CD4-positive, alpha-beta T cell treated with Interleukin-10 for 1 hour (primary cell): Measurements from ENCODE around the gene ZDHHC22.
A peak's percentile ranks its signal among the peaks of the same experiment; 100 is the strongest.
"Not testable (repeated sequence)": the region's sequence is repeated elsewhere in the genome, so short reads cannot be mapped to it uniquely, and the experiment has no call there.

Experiments
- DNase-seq: peaks from one replicate; pipeline ENCODE4 v3.0.0-alpha.2; 2020

ZDHHC22 gene

GRCh38 chr14:77141214-77142004, at the start of gene ZDHHC22:
TSS of gene ZDHHC22 (minus strand) at chr14:77141791. CDS start at chr14:77139738, 2,053 bp downstream.
- no peak for DNase-seq

GRCh38 chr14:77190977-77191376, 49.4 kb upstream of the ZDHHC22 start:
- DNase-seq = no peak

DNA sequence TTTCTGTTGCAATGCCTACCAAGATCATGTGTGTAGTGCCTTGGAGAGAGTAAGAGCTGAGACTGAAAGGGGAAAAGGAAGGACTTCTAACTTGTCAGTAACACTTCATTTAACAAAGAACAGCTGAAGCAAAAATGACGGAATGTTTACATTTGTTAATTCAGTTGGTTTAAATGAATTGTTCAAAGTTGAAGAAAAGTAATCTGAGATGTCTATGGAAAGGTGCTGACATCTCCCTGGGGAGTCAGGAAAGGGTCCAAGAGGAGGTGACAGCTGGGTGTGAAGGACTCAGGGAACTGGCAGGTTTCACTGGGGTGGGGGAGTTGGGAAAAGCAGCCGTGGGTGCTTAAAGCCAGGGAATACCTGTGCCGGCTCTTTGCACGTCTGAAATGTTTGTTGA, 47.9 kb upstream of the ZDHHC22 start:
- DNase-seq = no peak

GRCh38 chr14:77187649-77188012, 46.0 kb upstream of the ZDHHC22 start:
- no peak for DNase-seq

GRCh38 chr14:77186911-77187648, 45.5 kb upstream of the ZDHHC22 start:
- DNase-seq = no peak

DNA sequence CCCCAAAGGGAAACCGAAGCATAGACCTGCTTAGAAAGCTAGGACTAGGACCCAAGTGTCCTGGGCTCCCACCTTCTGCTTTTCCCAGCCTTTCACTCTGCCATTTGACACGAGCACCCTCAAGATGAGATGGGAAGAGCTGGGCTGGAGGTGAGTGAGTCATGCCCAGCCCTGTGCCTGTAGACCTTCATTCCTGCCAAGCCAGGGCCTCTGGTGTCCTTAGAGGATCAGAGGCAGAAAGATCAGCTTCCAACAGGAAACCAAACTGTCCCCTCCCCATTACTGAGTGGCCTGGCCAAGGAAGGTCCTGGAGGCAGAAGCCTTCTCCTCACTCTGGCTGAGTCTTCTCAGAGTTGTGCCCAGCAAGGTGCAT, 43.5 kb upstream of the ZDHHC22 start:
- no peak for DNase-seq

DNA sequence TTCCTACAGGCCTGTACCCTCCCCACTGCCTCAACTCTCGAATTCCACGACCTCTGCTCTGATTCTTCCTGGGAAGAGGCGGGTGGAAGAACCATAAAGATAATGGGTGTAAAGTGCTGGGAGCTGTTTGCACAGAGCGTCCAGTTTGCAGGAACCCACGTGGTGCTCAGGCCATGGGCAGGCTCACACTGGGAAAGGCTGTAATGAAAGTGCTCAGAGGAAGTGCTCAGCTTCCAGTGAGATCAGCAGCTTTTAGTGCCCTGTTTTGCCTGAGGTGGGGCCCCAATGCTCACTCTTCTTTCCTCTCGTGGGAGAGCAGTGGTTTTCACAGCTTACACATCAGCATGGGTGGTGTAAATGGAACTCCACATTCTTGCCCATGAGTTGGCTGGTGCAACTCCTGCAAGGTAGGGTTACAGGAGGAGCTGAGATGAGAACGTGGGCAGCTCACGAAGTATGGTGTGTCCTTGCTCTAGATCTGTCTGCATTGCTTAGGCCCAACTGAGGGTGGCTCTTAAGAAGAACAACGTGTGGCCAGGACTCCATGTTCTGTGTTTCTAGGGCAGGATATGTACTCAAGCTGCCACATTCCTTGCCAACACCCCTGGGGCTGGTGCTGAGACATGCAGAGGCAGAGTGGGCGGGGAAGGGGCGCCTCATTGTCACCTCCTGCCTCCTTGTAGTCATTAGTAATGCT, 43.0 kb upstream of the ZDHHC22 start:
- DNase-seq = no peak

- no peak for DNase-seq
Observed at GRCh38 chr14:77183896-77184295, 42.3 kb upstream of the ZDHHC22 start.

- DNase-seq = peak; percentile 65
Observed at GRCh38 chr14:77181603-77182437, 40.2 kb upstream of the ZDHHC22 start, which contains the start of gene TMEM63C. TSS of gene TMEM63C (plus strand) at chr14:77181798. CDS start at chr14:77218814, 37,016 bp downstream.

DNA sequence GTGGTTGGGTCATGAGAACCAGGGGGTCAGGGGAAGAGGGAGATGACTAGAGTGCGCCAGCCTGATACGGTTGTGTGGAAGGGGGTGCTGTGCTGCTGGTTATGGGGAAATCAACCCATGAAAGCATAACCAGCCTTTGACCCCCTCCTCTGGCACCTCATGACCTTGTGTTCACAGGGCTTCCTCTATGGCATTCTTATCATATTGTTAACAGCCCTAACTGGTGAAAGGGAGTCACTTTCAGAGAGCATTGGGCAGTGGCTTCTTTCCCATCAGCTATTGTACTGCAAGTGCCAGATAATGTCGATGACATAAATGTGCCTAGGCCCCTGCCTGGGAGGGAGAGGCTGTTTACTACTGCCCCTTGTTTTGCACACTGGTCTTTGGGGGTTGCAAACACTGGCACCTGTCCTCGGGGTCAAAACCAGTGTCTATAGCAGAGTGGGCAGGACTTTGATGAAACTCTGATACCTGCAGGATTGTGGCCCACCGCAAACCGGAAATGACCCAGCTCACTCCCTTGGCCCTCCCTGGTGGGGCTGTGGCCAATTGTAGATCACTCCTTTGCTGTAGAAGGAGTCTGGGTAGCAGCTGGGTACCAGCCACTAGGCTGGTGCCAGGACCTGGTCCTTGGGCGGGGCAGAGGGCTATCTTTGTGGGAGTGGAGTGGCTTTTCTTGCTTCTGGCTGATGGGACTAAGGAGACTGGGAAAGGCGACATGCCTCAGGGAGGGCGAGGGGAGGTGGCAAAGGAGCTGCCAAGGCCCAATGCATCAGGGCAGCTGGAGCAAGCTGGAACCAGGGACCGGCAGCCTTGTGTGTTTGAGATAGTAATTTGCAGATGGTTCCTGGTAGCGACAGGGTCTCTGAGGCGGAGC, 39.4 kb upstream of the ZDHHC22 start:
- no peak for DNase-seq

DNA sequence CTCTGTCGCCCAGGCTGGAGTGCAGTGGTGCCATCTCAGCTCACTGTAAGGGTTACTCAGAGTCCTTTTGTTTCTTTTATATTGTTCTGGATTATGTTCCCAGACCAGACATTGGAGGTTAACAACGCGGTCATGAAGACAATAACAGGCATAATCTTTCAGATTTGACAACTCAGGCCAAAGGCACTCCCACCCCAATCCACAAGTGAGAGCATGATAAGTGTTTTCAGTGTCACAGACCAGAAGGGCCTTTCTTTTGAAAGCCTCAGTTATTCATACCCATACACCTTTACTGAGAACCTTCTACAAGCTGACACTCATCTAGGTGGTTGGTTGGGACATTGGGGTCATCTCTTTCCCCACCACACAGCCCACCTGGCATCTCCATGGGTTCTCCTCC, 37.1 kb upstream of the ZDHHC22 start:
- DNase-seq = no peak

DNA sequence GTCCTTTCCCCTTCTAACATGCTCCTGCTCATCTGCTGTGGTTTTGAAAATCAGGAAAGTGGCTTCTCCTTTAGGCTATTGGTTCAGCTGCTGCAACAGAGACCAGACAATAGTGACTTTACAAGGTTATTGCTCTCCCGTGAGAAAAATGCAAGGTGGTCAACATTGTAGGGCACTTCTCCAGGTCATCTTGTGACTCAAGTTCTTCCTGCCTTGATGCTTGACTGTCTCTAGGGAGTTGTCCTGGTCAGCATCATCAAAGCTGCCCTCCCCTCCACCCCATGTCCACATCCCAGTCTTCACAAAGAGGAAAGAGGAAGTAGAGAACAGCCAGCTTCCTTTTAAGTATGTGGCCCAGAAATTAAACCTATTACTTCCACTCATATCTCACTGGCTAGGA, 36.1 kb upstream of the ZDHHC22 start:
- no peak for DNase-seq

GRCh38 chr14:77175843-77176242, 34.3 kb upstream of the ZDHHC22 start:
- no peak for DNase-seq

DNA sequence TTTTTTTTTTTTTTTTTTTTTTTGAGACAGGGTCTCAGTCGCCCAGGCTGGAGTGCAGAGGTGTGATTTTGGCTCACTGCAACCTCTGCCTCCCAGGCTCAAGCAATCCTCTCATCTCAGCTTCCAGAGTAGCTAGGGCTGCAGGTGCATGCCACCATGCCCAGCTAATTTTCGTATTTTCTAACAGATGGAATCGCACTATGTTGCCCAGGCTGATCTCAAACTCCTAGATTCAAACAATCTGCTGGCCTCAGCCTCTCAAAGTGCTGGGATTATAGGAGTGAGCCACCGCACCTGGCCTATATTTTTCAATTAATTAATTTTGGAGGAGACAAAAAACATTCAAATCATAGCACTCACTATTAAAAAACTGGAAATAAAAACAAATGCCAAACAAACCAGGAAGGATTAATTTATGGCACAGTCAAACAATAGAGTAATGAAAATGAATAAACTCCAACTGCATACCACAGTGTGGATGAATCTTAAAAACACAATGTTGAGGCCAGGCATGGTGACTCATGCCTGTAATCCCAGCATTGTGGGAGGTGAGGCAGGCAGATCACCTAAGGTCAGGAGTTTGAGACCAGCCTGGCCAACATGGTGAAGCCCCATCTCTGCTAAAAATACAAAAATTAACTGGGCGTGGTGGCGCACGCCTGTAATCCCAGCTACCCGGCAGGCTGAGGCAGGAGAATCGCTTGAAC, 32.5 kb upstream of the ZDHHC22 start:
- DNase-seq = not testable (repeated sequence)

DNA sequence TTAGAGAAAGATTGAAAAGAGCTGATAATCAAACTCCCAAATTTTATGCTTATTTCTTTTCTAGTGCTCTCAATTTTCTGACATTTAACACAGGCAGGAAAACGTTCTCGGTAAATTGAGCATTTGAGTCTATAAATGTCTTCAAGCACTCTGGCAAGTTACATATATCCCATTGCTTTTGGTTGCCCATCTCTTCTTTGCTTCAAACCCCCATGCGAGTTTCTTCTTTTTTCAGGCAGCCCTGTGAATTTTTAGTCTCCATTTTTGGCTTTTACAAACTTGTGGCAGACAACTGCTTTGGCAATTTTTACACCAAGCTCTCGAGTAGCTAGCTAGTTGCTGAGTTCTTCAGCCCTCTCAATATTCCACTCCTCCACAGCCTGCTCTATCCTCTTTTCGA, 31.3 kb upstream of the ZDHHC22 start:
- no peak for DNase-seq

DNA sequence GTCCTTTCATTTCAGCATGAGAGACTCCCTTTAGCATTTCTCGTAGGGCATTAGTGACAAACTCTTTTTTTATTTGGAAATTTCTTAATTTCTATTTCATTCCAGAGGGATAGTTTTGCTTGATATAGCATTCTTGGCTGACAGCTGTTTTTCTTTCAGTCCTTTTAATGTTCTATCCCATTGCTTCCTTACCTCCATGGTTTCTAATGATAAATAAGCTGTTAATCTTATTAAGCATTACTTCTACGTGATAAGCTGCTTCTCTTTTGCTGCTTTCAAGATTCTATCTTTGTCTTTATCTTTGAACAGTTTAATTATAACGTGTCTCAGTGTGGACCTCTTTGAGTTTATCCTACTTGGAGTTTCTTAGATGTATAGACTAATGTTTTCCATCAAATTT, 28.5 kb upstream of the ZDHHC22 start:
- no peak for DNase-seq

GRCh38 chr14:77161011-77161410, 19.4 kb upstream of the ZDHHC22 start:
- DNase-seq = no peak

- DNase-seq = no peak
Observed at GRCh38 chr14:77158882-77159255, 17.3 kb upstream of the ZDHHC22 start.

- DNase-seq = no peak
Observed at GRCh38 chr14:77158175-77158881, 16.7 kb upstream of the ZDHHC22 start.

GRCh38 chr14:77157740-77158139, 16.1 kb upstream of the ZDHHC22 start:
- DNase-seq = no peak
